GM23248 (cell line): Measurements from ENCODE around the gene MAP3K9. TPM values are rescaled to one million over a fixed set of nuclear protein-coding genes. Genes with fewer than 3 reads are reported as not detected.

ENCODE experiments used
- DNase-seq: peaks from one replicate; pipeline ENCODE4 v3.0.0-alpha.2; 2015
- H2AFZ ChIP-seq: fragments of 200-600 bp; sonication (generic); 2 replicates; pipeline ENCODE4 v1.6.1; 2016; ENCODE audit warnings: antibody characterized with exemption
- H3F3A ChIP-seq: fragments of 200-600 bp; sonication (generic); 2 replicates; pipeline ENCODE4 v1.6.1; 2016; ENCODE audit warnings: mild to moderate bottlenecking, antibody characterized with exemption, mixed run types; ENCODE audit not compliant: insufficient read depth
- H3K27ac ChIP-seq: fragments of 200-600 bp; sonication (generic); 2 replicates; pipeline ENCODE4 v1.5.1; 2016; ENCODE audit warnings: mild to moderate bottlenecking
- H3K27me3 ChIP-seq: fragments of 200-600 bp; sonication (generic); replicated peaks from 2 replicates; pipeline ENCODE4 v1.6.1; 2016; ENCODE audit warnings: mild to moderate bottlenecking; ENCODE audit not compliant: insufficient read depth
- H3K36me3 ChIP-seq: fragments of 200-600 bp; sonication (generic); 2 replicates; pipeline ENCODE4 v1.6.1; 2016; ENCODE audit warnings: low read depth, mild to moderate bottlenecking
- H3K4me1 ChIP-seq: fragments of 200-600 bp; sonication (generic); 2 replicates; pipeline ENCODE4 v1.6.1; 2016; ENCODE audit warnings: mild to moderate bottlenecking; ENCODE audit not compliant: insufficient read depth
- H3K4me2 ChIP-seq: fragments of 200-600 bp; sonication (generic); one replicate; pipeline ENCODE4 v1.6.1; 2016; ENCODE audit warnings: mild to moderate bottlenecking; ENCODE audit not compliant: unreplicated experiment
- H3K4me3 ChIP-seq: fragments of 200-600 bp; sonication (generic); 2 replicates; pipeline ENCODE4 v1.5.1; 2016; ENCODE audit warnings: mild to moderate bottlenecking
- H3K79me2 ChIP-seq: fragments of 200-600 bp; sonication (generic); 2 replicates; pipeline ENCODE4 v1.6.1; 2016; ENCODE audit warnings: mild to moderate bottlenecking; ENCODE audit not compliant: insufficient read depth
- H3K9ac ChIP-seq: fragments of 200-600 bp; sonication (generic); 2 replicates; pipeline ENCODE4 v1.6.1; 2016; ENCODE audit warnings: mild to moderate bottlenecking
- H3K9me2 ChIP-seq: fragments of 200-600 bp; sonication (generic); 2 replicates; pipeline ENCODE4 v1.6.1; 2016; ENCODE audit warnings: mixed run types, mild to moderate bottlenecking, moderate library complexity; ENCODE audit not compliant: insufficient read depth
- H3K9me3 ChIP-seq: fragments of 200-600 bp; sonication (generic); one replicate; pipeline ENCODE4 v1.6.1; 2017; ENCODE audit warnings: low read depth
- H4K20me1 ChIP-seq: fragments of 200-600 bp; sonication (generic); 2 replicates; pipeline ENCODE4 v1.6.0; 2016; ENCODE audit not compliant: insufficient read depth
- EZH2 ChIP-seq: fragments of 200-600 bp; sonication (generic); IDR thresholded peaks from 2 replicates; pipeline ENCODE4 v1.6.1; 2018; ENCODE audit warnings: antibody characterized with exemption, mild to moderate bottlenecking; ENCODE audit not compliant: insufficient read depth, poor library complexity, severe bottlenecking
- EZH2phosphoT487 ChIP-seq: fragments of 200-600 bp; sonication (generic); IDR thresholded peaks from 2 replicates; pipeline ENCODE4 v1.6.1; 2018; ENCODE audit warnings: antibody characterized with exemption, moderate library complexity, mild to moderate bottlenecking, low read depth; ENCODE audit not compliant: insufficient read depth
- WGBS, 2 experiments: methylation state at CpG; one replicate each; pipeline ENCODE4 v1.1.6; 2015 to 2017; ENCODE audit warnings: low lambda C conversion rate in 2 of 2, low coverage in 1 of 2; ENCODE audit errors: missing lambda C conversion rate in 2 of 2; 5-methylcytosine and 5-hydroxymethylcytosine counted together
- in situ Hi-C: fragments of 300-500 bp; cut with MboI; formaldehyde crosslinking; loops from 2 replicates; pipeline ENCODE4 v1.15.0; 2020
- polyA plus RNA-seq: library from polyadenylated mRNA; unstranded; fragments of >200 nt; fragmentation: Nextera tagmentation; extraction: Ambion mirVana; gene quantifications from 2 replicates; pipeline ENCODE4 v1.2.1, GENCODE V29; 2016
- total RNA-seq: library from RNA; depleted of rRNA; stranded (reverse); fragments of >200 nt; shearing (Covaris generic); gene quantifications from 2 replicates; pipeline ENCODE4 v1.2.3, GENCODE V29; 2014

Gene MAP3K9
- total and polyA plus RNA-seq, 2 experiments from 2014 or later = 0.05 TPM; not detected in 1

DNA sequence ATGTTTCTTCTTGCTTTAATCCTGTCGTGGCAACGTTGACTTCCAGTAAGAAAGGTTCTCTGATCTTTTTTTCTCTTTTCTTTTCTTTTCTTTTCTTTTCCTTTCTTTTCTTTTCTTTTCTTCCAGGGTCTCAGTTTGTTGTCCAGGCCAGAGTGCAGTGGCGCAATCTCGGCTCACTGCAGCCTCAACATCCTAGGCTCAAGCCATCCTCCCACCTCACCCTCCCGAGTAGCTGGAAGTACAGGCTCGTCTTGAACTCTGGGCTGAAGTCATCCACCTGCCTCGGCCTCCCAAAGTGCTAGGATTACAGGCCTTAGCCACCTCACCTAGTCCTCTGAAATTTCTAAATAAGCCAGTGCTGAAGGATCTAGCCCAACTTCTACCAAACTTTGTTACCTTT, 1.3 kb upstream of the MAP3K9 start:
- Histone ChIP-seq H3K27ac (no peak overlapping the region), H3K9me3 (no peaks in the 10 kb centered on the region), H3K4me3 (no peak overlapping the region), H3K79me2 (no peaks in the 10 kb centered on the region), H3K36me3 (no peaks in the 10 kb centered on the region), H3K9me2 (no peaks in the 10 kb centered on the region), H3F3A (no peaks in the 10 kb centered on the region), H4K20me1 (no peaks in the 10 kb centered on the region), H2AFZ (no peak overlapping the region), H3K27me3 (peaks cover 71% of the 10 kb centered on the region), H3K4me1 (no peaks in the 10 kb centered on the region), H3K9ac (no peak overlapping the region), H3K4me2 (no peak overlapping the region)
- 55 to 59% methylated on average over 7 of the region's 7 CpGs for WGBS, 2 experiments
- no peak for DNase-seq
- TF ChIP-seq EZH2phosphoT487 = no peak
- in situ Hi-C loops = loop anchor here (10.0 kb wide), 2 partner anchors 164 to 186 kb away; no protein-coding TSS in a partner anchor

DNA sequence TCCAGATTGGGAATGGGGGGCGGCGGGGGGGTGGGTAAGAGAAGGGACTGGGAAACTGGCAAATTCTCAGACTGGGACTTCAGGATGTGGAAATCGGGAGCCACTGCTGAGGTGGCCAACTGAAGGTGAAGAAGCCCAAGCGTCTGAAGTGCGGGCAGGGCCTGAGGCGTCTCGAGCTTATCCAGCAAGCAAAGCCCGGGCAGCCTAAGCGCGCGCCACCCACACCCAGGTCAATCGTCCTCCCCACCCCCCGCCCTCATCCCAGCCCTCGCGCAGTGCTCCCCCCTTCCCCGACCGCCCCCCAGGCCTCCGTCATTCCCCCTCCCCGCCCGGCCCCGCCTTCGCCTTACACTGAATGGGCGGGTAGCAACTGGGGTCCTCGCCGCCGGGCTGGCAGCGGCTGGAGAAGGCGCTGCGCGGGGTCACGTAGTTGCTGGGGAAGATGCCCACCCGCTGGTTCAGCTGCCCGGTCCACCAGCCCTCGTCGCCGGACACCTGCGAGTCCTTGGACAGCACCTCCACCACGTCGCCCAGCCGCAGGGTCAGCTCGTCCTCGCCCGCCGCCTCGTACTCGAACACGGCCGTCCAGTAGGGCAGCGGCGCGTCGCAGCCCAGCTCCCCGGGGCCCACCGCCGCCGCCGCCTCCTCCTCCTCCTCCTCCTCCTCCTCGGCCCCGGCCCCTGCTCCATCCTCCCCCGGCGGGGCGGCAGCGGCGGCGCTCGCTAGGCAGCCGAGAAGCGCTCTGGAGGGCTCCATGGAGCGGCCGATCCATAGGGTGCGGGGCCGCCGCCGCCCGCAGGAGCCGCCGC, 693 bp downstream of the MAP3K9 start:
- Histone ChIP-seq H3K27me3 (peaks cover 81% of the 10 kb centered on the region), H3K4me3 (peak overlapping the region; percentile 59), H4K20me1 (no peaks in the 10 kb centered on the region), H3K4me2 (peak overlapping the region; percentile 35), H3K36me3 (no peaks in the 10 kb centered on the region), H3K79me2 (no peaks in the 10 kb centered on the region), H3K9me2 (no peaks in the 10 kb centered on the region), H3K4me1 (no peaks in the 10 kb centered on the region), H3K9ac (no peak overlapping the region), H3K27ac (no peak overlapping the region), H3F3A (no peaks in the 10 kb centered on the region), H2AFZ (0 out of 2 replicates have a peak overlapping the region, but pooled peaks have one; percentile 58), H3K9me3 (no peaks in the 10 kb centered on the region)
- in situ Hi-C loops = no loop called here
- TF ChIP-seq EZH2 (no peak), EZH2phosphoT487 (0 out of 2 replicates have a peak, but pooled peaks have one; percentile 44)
- peak; percentile 24 for DNase-seq
- WGBS, 2 experiments = 7 to 8% methylated on average over 10 to 63 of the region's 77 CpGs

DNA sequence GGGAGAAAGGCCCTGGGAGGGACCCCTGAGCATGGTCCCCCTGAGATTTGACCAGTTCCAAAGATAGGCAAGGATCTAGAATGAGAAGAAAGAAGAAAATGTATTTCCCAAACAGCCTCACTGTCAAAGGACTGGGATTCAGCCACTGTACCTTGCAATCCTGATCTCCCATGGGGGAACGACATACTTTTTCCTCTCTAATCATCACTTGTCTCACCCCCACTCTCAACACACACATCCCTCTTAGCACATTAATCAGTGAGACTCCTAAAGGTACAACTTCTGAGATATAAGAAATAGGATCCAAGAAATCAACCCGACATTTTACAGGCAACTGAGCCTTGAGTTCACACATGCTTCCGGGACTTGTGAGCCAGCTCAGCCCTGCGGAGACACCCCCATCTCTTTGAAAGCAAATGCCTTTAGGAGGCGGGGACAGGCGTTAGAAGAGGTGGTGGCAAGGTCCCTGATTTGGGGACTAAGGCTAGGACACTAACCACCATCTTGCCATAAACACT, 1.4 kb downstream of the MAP3K9 start:
- Histone ChIP-seq H3K9ac (no peak overlapping the region), H3K9me2 (no peaks in the 10 kb centered on the region), H3K27me3 (peaks cover 75% of the 10 kb centered on the region), H3K9me3 (no peaks in the 10 kb centered on the region), H3K79me2 (no peaks in the 10 kb centered on the region), H3K4me3 (no peak overlapping the region), H3K4me1 (no peaks in the 10 kb centered on the region), H2AFZ (no peak overlapping the region), H4K20me1 (no peaks in the 10 kb centered on the region), H3K36me3 (no peaks in the 10 kb centered on the region), H3K4me2 (no peak overlapping the region), H3K27ac (no peak overlapping the region), H3F3A (no peaks in the 10 kb centered on the region)
- TF ChIP-seq EZH2phosphoT487 (no peak), EZH2 (peak; percentile 86)
- no peak for DNase-seq
- in situ Hi-C loops = no loop called here
- WGBS, 2 experiments = 27 to 30% methylated on average over 6 of the region's 6 CpGs

DNA sequence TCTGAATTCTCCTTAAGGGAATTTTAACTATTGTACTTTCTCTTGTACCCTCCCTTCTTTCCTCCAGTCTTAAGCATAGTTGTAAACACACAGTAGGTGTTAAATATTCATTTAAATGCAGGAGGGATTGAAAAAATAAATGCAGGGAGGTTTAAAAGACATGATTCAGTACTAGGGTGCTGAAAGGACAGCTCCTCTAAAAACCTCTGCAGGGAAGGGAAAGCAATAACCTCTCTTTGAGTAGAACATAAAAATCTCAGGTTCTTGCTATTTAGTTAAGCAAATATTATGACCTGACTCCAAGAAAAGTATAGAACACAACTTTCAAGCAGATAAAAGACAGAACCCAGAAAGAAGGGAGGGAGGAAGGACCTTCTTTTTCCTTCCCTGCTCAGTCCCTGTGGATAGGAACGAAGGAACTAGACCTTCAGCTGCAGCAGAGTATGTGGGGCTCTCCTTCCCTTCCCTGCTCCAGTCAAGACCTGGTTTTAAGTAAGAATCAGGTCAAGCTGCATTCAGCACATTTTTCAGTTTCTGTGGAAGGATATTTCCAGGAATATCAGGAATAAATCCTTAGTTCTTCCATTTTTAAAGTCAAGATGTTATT, 4.7 kb downstream of the MAP3K9 start:
- no peaks in the 10 kb centered on the region for H3K9me3 ChIP-seq
- no peaks in the 10 kb centered on the region for H3F3A ChIP-seq
- peaks cover 46% of the 10 kb centered on the region for H3K27me3 ChIP-seq
- H4K20me1 ChIP-seq = no peaks in the 10 kb centered on the region
- TF ChIP-seq EZH2 (no peak), EZH2phosphoT487 (no peak)
- in situ Hi-C loops = no loop called here
- WGBS, 2 experiments = 7 to 11% methylated on average over 1 of the region's 1 CpG
- H3K36me3 ChIP-seq = no peaks in the 10 kb centered on the region
- no peak overlapping the region for H3K4me3 ChIP-seq
- no peaks in the 10 kb centered on the region for H3K79me2 ChIP-seq
- H3K4me1 ChIP-seq = no peaks in the 10 kb centered on the region
- H2AFZ ChIP-seq = no peak overlapping the region
- H3K9me2 ChIP-seq = no peaks in the 10 kb centered on the region
- H3K4me2 ChIP-seq = no peak overlapping the region
- peak; percentile 38 for DNase-seq
- no peak overlapping the region for H3K9ac ChIP-seq
- H3K27ac ChIP-seq = no peak overlapping the region
